Measurements from ENCODE around the gene PXYLP1.

Gene PXYLP1

GRCh38 chr3:141234283-141234682 lies 2.7 kb downstream of the PXYLP1 start:
- POLR2A ChIA-PET: no interaction called here
- no peak for TF ChIP-seq TARDBP (IDR thresholded peaks at IDR 0.05)
- no peak for TF ChIP-seq LEF1 (IDR thresholded peaks at IDR 0.05; ENCODE audit: borderline replicate concordance)
- no peak for TF ChIP-seq HDGF (IDR thresholded peaks at IDR 0.05; ENCODE audit: borderline replicate concordance)
- CTCF ChIA-PET: interaction anchor here (0.6 kb wide), 1 partner anchor 824 kb away, joined by 4 read pairs; no protein-coding TSS in a partner anchor
- no peak for DNase-seq (ENCODE audit: extremely low spot score)

GRCh38 chr3:141235661-141236171 lies 4.1 kb downstream of the PXYLP1 start:
- no peak for DNase-seq (ENCODE audit: extremely low spot score)
- CTCF ChIA-PET: interaction anchor here (0.6 kb wide), 1 partner anchor 21 kb away, joined by 4 read pairs; no protein-coding TSS in a partner anchor
- POLR2A ChIA-PET: no interaction called here
- no peak for TF ChIP-seq L3MBTL2 (conservative IDR thresholded peaks at IDR 0.05)
- no peak for TF ChIP-seq NFRKB (IDR thresholded peaks at IDR 0.05)
- TF ChIP-seq FOXK2 (IDR thresholded peaks at IDR 0.05): no peak
- no peak for TF ChIP-seq ELF4 (IDR thresholded peaks at IDR 0.05)
- TF ChIP-seq FOXA1 (IDR thresholded peaks at IDR 0.05): no peak
- no peak for TF ChIP-seq PKNOX1 (IDR thresholded peaks at IDR 0.05)
- TF ChIP-seq BHLHE40 (IDR thresholded peaks at IDR 0.05; ENCODE audit: borderline replicate concordance): no peak
- no peak for TF ChIP-seq SUZ12 (IDR thresholded peaks at IDR 0.05)
- TF ChIP-seq CTBP1 (IDR thresholded peaks at IDR 0.05; ENCODE audit: borderline replicate concordance): no peak
- no peak for TF ChIP-seq LEF1 (IDR thresholded peaks at IDR 0.05; ENCODE audit: borderline replicate concordance)
- no peak for TF ChIP-seq SP1 (IDR thresholded peaks at IDR 0.05)
- TF ChIP-seq TARDBP (IDR thresholded peaks at IDR 0.05): no peak
- TF ChIP-seq FOXM1 (IDR thresholded peaks at IDR 0.05; ENCODE audit: borderline replicate concordance): no peak
- TF ChIP-seq ZNF384 (IDR thresholded peaks at IDR 0.05): no peak
- TF ChIP-seq ARNT (IDR thresholded peaks at IDR 0.05): no peak
- no peak for TF ChIP-seq HDGF (IDR thresholded peaks at IDR 0.05; ENCODE audit: borderline replicate concordance)

GRCh38 chr3:141236361-141236760 lies 4.7 kb downstream of the PXYLP1 start:
- TF ChIP-seq HDGF (IDR thresholded peaks at IDR 0.05; ENCODE audit: borderline replicate concordance): no peak
- CTCF ChIA-PET: interaction anchor here (1.0 kb wide), 1 partner anchor 9 kb away, joined by 4 read pairs; no protein-coding TSS in a partner anchor
- POLR2A ChIA-PET: no interaction called here
- no peak for DNase-seq (ENCODE audit: extremely low spot score)

DNA sequence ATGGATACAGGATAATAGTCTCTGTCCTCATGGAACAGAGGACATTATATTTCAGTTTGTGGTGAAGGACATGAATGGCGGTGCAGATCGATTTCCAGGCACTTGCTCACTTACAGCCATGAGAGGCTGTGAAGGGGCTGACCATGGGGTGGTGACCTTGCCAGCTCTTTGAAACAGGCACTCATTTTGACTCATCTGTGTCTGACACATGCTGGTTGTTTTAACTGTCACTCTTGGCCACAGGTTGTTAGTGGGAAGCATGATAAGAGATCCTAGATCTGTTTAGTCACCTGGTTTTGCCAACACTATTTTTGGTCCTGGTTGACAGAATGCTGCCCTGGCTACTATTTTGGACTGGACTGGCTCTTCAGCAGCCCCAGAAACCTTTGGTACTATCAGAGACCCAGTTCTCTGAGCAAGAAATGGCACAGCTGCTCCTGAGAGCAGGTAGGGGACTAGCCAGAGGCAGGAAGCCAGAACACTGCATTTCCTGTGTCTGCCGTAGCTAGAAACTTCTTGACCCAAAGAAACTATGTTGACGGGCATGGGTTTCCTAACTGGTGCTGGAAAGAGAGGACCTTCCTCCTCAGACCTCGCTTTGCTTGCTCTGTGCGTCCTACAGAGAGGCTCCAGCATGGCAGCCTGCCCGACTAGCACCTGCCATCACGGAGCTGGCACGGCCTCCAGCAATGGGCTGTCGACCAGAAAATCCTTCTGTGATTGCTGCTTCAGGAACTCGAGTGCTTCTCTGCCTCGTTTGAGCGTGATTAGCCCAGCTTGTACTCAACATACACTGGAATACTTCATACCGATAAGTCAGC lies 6.3 kb downstream of the PXYLP1 start:
- POLR2A ChIA-PET: no interaction called here
- no peak for DNase-seq (ENCODE audit: extremely low spot score)
- CTCF ChIA-PET: interaction anchor here (0.6 kb wide), 1 partner anchor 45 kb away, joined by 3 read pairs; no protein-coding TSS in a partner anchor
- TF ChIP-seq PKNOX1 (IDR thresholded peaks at IDR 0.05) (no peak), FOXM1 (IDR thresholded peaks at IDR 0.05; ENCODE audit: borderline replicate concordance) (no peak), L3MBTL2 (conservative IDR thresholded peaks at IDR 0.05) (no peak), TARDBP (IDR thresholded peaks at IDR 0.05) (no peak), CTBP1 (IDR thresholded peaks at IDR 0.05; ENCODE audit: borderline replicate concordance) (no peak), HDGF (IDR thresholded peaks at IDR 0.05; ENCODE audit: borderline replicate concordance) (no peak), BHLHE40 (IDR thresholded peaks at IDR 0.05; ENCODE audit: borderline replicate concordance) (no peak), SP1 (IDR thresholded peaks at IDR 0.05) (no peak), ELF4 (IDR thresholded peaks at IDR 0.05) (no peak), FOXA1 (IDR thresholded peaks at IDR 0.05) (no peak), NFRKB (IDR thresholded peaks at IDR 0.05) (no peak), FOXK2 (IDR thresholded peaks at IDR 0.05) (no peak), ZNF384 (IDR thresholded peaks at IDR 0.05) (no peak), SUZ12 (IDR thresholded peaks at IDR 0.05) (no peak), ARNT (IDR thresholded peaks at IDR 0.05) (no peak), LEF1 (IDR thresholded peaks at IDR 0.05; ENCODE audit: borderline replicate concordance) (no peak)

GRCh38 chr3:141239511-141240281 lies 8.1 kb downstream of the PXYLP1 start:
- TF ChIP-seq FOXK2 (IDR thresholded peaks at IDR 0.05) (no peak), ELF4 (IDR thresholded peaks at IDR 0.05) (no peak), CTBP1 (IDR thresholded peaks at IDR 0.05; ENCODE audit: borderline replicate concordance) (no peak), LEF1 (IDR thresholded peaks at IDR 0.05; ENCODE audit: borderline replicate concordance) (no peak), SP1 (IDR thresholded peaks at IDR 0.05) (no peak), NFRKB (IDR thresholded peaks at IDR 0.05) (no peak), FOXA1 (IDR thresholded peaks at IDR 0.05) (no peak), FOXM1 (IDR thresholded peaks at IDR 0.05; ENCODE audit: borderline replicate concordance) (no peak), L3MBTL2 (conservative IDR thresholded peaks at IDR 0.05) (no peak)
- ChIA-PET POLR2A (interaction anchor here (2.9 kb wide), 1 partner anchor 8 kb away, joined by 11 read pairs; the partner anchor contains the start of gene PXYLP1), CTCF (no interaction called here)
- no peak for DNase-seq (ENCODE audit: extremely low spot score)

GRCh38 chr3:141240286-141240685 lies 8.7 kb downstream of the PXYLP1 start:
- TF ChIP-seq L3MBTL2 (conservative IDR thresholded peaks at IDR 0.05) (no peak), FOXM1 (IDR thresholded peaks at IDR 0.05; ENCODE audit: borderline replicate concordance) (no peak), ARNT (IDR thresholded peaks at IDR 0.05) (no peak), PKNOX1 (IDR thresholded peaks at IDR 0.05) (no peak), FOXA1 (IDR thresholded peaks at IDR 0.05) (no peak), ZNF384 (IDR thresholded peaks at IDR 0.05) (no peak), CTBP1 (IDR thresholded peaks at IDR 0.05; ENCODE audit: borderline replicate concordance) (no peak), TARDBP (IDR thresholded peaks at IDR 0.05) (no peak), SUZ12 (IDR thresholded peaks at IDR 0.05) (no peak), LEF1 (IDR thresholded peaks at IDR 0.05; ENCODE audit: borderline replicate concordance) (no peak), NFRKB (IDR thresholded peaks at IDR 0.05) (no peak), HDGF (IDR thresholded peaks at IDR 0.05; ENCODE audit: borderline replicate concordance) (no peak), FOXK2 (IDR thresholded peaks at IDR 0.05) (no peak), ELF4 (IDR thresholded peaks at IDR 0.05) (no peak), SP1 (IDR thresholded peaks at IDR 0.05) (no peak), BHLHE40 (IDR thresholded peaks at IDR 0.05; ENCODE audit: borderline replicate concordance) (no peak)
- POLR2A ChIA-PET: interaction anchor here (2.9 kb wide), 1 partner anchor 9 kb away, joined by 11 read pairs; the partner anchor contains the start of gene PXYLP1
- CTCF ChIA-PET: interaction anchor here (0.8 kb wide), 1 partner anchor 9 kb away, joined by 4 read pairs; the partner anchor contains the start of gene PXYLP1
- no peak for DNase-seq (ENCODE audit: extremely low spot score)

Data from HEK293T (cell line).